Cardiac muscle cell (in vitro differentiated cells and primary cell): Measurements from ENCODE around the gene HIC2. TPM values are rescaled to one million over a fixed set of nuclear protein-coding genes. Genes with fewer than 3 reads are reported as not detected.
"Not testable (repeated sequence)": the region's sequence is repeated elsewhere in the genome, so short reads cannot be mapped to it uniquely, and the experiment has no call there.

ENCODE experiments used
- DNase-seq, 2 donors: peaks; one replicate each; pipeline versions ENCODE4 v3.0.0 to v3.0.0-alpha.2; 2010 to 2017; ENCODE audit warnings: low read depth in 1 of 2, low spot score in 1 of 2
- H3K27ac ChIP-seq: fragments of 200-600 bp; sonication (generic); 2 replicates; pipeline ENCODE4 v1.5.1; 2016
- H3K27me3 ChIP-seq: fragments of 200-600 bp; sonication (generic); 2 replicates; pipeline ENCODE4 v1.6.0; 2016; ENCODE audit warnings: control low read depth
- H3K36me3 ChIP-seq: fragments of 200-600 bp; sonication (generic); 2 replicates; pipeline ENCODE4 v1.5.1; 2016; ENCODE audit warnings: control low read depth
- H3K4me1 ChIP-seq: fragments of 200-600 bp; sonication (generic); 2 replicates; pipeline ENCODE4 v1.8.1; 2017; ENCODE audit warnings: low read depth, mild to moderate bottlenecking, mixed run types
- H3K4me3 ChIP-seq: fragments of 200-600 bp; sonication (generic); 2 replicates; pipeline ENCODE4 v1.5.1; 2016; ENCODE audit warnings: mild to moderate bottlenecking
- H3K9me3 ChIP-seq: fragments of 200-600 bp; sonication (generic); 2 replicates; pipeline ENCODE4 v1.5.1; 2017; ENCODE audit warnings: low read depth, mild to moderate bottlenecking, control low read depth
- polyA plus RNA-seq: library from polyadenylated mRNA; unstranded; fragments of >200 nt; fragmentation: Nextera tagmentation; extraction: Ambion mirVana; gene quantifications from 2 replicates; pipeline ENCODE4 v1.2.1, GENCODE V29; 2016
- total RNA-seq: library from RNA; depleted of rRNA; stranded (reverse); fragments of >200 nt; gene quantifications from 2 replicates; pipeline ENCODE4 v1.2.3, GENCODE V29; 2016

Gene HIC2
- total and polyA plus RNA-seq, 2 experiments from 2014 or later, result 9.4 to 34.5 TPM

DNA sequence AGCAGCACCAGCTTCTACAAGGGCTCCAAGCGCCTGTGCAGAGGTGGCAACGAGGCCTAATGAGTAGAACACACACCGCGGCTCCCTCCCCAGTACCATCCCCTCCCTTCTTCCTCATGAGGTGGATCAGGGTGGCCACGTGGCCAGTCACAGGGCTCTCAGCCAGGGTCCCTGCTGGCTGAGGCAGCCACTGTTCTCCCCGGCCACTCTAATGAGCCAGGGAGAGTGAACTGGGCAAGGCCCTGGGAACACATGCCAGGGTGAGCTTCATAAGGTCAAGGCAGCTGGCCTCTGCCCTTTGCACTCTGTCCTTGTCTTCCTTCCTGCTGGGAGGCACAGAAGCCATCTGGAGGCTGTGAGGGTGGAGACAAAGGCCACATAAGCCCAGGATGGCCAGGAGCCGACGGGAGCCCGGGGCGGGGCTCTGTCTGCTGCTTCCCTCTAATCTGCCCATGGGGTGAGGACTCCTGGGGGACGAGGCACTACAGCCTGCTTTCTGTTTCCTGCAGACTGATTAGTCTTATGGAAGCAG, 72.0 kb downstream of the HIC2 start:
- not testable (repeated sequence) for H3K36me3 ChIP-seq, H3K27ac ChIP-seq, H3K27me3 ChIP-seq, H3K9me3 ChIP-seq, H3K4me1 ChIP-seq, H3K4me3 ChIP-seq, DNase-seq

- H3K4me3 ChIP-seq, H3K36me3 ChIP-seq, DNase-seq, H3K9me3 ChIP-seq, H3K27ac ChIP-seq, H3K27me3 ChIP-seq, H3K4me1 ChIP-seq: not testable (repeated sequence)
Observed at GRCh38 chr22:21490556-21490955, 73.4 kb downstream of the HIC2 start.

GRCh38 chr22:21492271-21492670, 75.1 kb downstream of the HIC2 start:
- H3K4me1 ChIP-seq, H3K9me3 ChIP-seq, H3K36me3 ChIP-seq, H3K27ac ChIP-seq, DNase-seq, H3K27me3 ChIP-seq, H3K4me3 ChIP-seq: not testable (repeated sequence)

- H3K4me1 ChIP-seq, result not testable (repeated sequence)
Observed at GRCh38 chr22:21493789-21494782, 76.9 kb downstream of the HIC2 start.

GRCh38 chr22:21497984-21498383, 80.8 kb downstream of the HIC2 start:
- not testable (repeated sequence) for H3K27ac ChIP-seq, H3K4me1 ChIP-seq, DNase-seq, H3K36me3 ChIP-seq, H3K4me3 ChIP-seq, H3K9me3 ChIP-seq, H3K27me3 ChIP-seq

More at GRCh38 chr22:21493789-21494782, 76.9 kb downstream of the HIC2 start:
- not testable (repeated sequence) for H3K36me3 ChIP-seq, DNase-seq, H3K27me3 ChIP-seq, H3K27ac ChIP-seq, H3K4me3 ChIP-seq, H3K9me3 ChIP-seq

- not testable (repeated sequence) for H3K27ac ChIP-seq, H3K4me3 ChIP-seq, H3K36me3 ChIP-seq, H3K9me3 ChIP-seq, H3K4me1 ChIP-seq, DNase-seq, H3K27me3 ChIP-seq
Observed at GRCh38 chr22:21498489-21498888, 81.3 kb downstream of the HIC2 start.

DNA sequence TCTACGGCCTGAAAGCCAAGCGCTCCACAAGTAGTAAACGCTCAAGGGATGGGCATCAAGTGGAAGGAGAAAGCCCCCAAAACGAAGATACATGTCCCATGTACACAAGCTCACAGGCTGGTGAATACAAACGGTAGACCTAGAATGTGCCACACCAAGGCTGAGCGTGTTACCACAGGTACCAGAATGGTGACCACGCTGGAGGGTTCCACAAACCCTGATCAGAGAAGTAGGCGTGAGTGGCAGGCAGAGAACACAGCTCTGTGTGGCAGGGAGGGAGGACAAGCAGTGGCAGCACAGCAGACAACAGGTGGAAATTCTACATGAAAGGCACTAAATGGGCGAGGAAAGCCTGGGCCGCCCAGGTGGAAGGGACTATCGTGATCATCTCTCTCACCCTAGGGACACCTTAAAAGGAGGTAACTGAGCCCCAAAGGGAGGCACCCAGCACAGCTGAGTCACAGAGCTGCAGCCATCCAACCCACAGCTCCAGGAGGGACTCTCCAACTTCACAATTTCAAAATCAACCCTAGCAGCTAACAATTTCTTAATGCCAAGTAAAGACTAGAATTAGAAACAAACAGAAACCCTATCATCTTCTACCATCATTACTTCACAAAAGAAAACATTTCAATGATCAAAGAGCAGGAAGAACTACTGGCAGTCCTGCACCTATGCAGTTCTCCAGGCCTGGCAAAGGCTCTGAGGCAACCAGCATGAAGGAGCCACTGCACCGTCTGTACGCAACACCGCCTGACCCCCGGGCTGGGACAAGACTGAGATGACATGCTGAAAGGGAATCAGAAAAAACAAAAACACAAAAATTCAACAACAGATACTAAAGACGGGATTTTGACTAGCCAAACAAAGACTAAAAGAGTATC, 82.7 kb downstream of the HIC2 start:
- H3K27ac ChIP-seq, H3K4me1 ChIP-seq, DNase-seq, H3K9me3 ChIP-seq, H3K27me3 ChIP-seq, H3K4me3 ChIP-seq, H3K36me3 ChIP-seq: not testable (repeated sequence)

Other genes starting within 250 kb of the HIC2 start
- 1.7 and 1.9 TPM in 2 replicates for gene RIMBP3B, start 33.6 kb upstream of the HIC2 start, total RNA-seq
- 0.24 and 0.34 TPM in 2 replicates for gene RIMBP3B, start 33.6 kb upstream of the HIC2 start, polyA plus RNA-seq
- gene TMEM191C, start 50.0 kb downstream of the HIC2 start, total RNA-seq, result 13.4 and 13.8 TPM in 2 replicates
- 11.3 and 11.8 TPM in 2 replicates for gene TMEM191C, start 50.0 kb downstream of the HIC2 start, polyA plus RNA-seq
- gene RIMBP3C, start 134.1 kb downstream of the HIC2 start, total RNA-seq, result 1.1 and 3.2 TPM in 2 replicates
- gene RIMBP3C, start 134.1 kb downstream of the HIC2 start, polyA plus RNA-seq, result 0.32 and 0.59 TPM in 2 replicates
- 56.3 and 73.7 TPM in 2 replicates for gene UBE2L3, start 150.3 kb downstream of the HIC2 start, total RNA-seq
- 108 and 118 TPM in 2 replicates for gene UBE2L3, start 150.3 kb downstream of the HIC2 start, polyA plus RNA-seq
- 42.0 and 42.5 TPM in 2 replicates for gene YDJC, start 212.7 kb downstream of the HIC2 start, total RNA-seq
- gene YDJC, start 212.7 kb downstream of the HIC2 start, polyA plus RNA-seq, result 31.2 and 31.8 TPM in 2 replicates
- 0.57 and 0.70 TPM in 2 replicates for gene CCDC116, start 215.4 kb downstream of the HIC2 start, total RNA-seq
- gene CCDC116, start 215.4 kb downstream of the HIC2 start, polyA plus RNA-seq, result 0.17 and 0.94 TPM in 2 replicates
- 26.8 and 130 TPM in 2 replicates for gene SDF2L1, start 224.9 kb downstream of the HIC2 start, total RNA-seq
- 28.2 and 127 TPM in 2 replicates for gene SDF2L1, start 224.9 kb downstream of the HIC2 start, polyA plus RNA-seq
- 23.3 and 29.2 TPM in 2 replicates for gene PPIL2, start 248.6 kb downstream of the HIC2 start, total RNA-seq
- gene PPIL2, start 248.6 kb downstream of the HIC2 start, polyA plus RNA-seq, result 23.6 and 26.1 TPM in 2 replicates